GM08714 (cell line): ENCODE data around the gene CDH16.
"Not testable (repeated sequence)": the region's sequence is repeated elsewhere in the genome, so short reads cannot be mapped to it uniquely, and the experiment has no call there.

Experiments
- H3K4me3 ChIP-seq: fragments of 200-500 bp; sonication (Bioruptor generic); 2 replicates; pipeline ENCODE4 v1.5.1; 2014; ENCODE audit warnings: mild to moderate bottlenecking, low read length, inconsistent platforms
- ZNF274 ChIP-seq: IDR thresholded peaks from 2 replicates; pipeline ENCODE4 v1.6.1; 2012; ENCODE audit warnings: mild to moderate bottlenecking, low read depth, low read length

Gene CDH16

DNA sequence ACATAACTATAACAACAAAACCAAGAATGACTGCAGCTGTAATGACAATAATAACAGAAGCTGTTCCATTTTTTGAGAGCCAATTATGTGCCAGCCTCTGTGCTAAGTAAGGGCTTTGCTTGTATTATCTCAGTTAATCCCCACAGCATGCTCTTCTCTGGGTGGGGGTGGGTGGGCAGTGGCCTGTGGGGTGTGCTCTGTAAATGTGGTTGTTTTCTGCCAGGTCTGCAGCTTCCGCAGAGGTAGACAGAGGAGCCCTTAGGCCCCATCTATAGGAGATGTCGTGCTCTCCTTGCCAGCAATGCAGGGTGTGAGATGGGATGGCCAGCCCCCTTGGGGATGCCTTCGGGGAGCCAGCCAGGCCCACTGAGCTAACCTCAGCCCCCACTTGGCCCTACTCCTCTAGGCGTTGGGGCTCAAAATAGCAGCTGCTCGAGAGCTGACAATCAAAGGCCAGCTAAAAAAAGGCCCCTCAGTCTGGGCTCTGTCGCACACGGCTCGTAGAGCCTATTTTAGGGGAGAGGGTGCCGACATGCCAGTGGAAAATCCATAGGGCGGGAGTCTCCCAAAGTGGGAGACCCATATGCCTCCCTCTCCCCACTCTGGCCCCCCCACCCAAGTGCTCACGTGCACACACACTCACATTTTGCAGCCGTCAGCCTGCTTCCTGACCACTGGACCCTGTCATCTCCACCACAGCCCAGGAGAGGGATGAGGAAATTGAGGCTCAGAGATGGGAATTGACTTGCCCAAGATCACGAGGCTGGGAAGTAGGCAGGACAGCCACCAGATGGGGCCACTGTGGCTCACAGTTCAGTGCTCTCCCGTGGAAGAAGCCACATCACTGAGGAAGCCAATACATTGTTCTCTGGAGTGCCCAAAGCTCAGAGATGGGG is 15.8 kb downstream of the CDH16 start:
- H3K4me3 ChIP-seq = no peak overlapping the region
- no peak for TF ChIP-seq ZNF274

DNA sequence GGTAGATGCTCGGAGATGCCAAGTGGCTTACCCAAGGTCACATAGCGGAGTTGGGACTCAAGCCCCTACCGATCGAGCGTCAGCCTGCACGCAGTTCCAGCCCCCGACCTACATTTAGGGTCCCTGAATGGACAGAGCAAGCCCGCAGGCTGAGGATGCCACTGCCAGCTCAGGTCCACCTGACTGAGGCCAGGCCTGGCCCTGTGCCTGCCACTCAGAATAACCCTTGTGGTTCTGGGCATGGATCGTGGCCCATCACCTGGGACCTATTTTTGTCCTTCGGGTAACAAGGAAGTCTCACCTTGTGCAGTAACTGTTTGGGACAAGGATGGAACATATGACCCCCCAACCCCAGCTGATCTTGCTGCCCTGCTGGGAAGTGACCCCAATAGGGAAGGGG is 17.1 kb downstream of the CDH16 start:
- no peak for TF ChIP-seq ZNF274
- H3K4me3 ChIP-seq = no peak overlapping the region

DNA sequence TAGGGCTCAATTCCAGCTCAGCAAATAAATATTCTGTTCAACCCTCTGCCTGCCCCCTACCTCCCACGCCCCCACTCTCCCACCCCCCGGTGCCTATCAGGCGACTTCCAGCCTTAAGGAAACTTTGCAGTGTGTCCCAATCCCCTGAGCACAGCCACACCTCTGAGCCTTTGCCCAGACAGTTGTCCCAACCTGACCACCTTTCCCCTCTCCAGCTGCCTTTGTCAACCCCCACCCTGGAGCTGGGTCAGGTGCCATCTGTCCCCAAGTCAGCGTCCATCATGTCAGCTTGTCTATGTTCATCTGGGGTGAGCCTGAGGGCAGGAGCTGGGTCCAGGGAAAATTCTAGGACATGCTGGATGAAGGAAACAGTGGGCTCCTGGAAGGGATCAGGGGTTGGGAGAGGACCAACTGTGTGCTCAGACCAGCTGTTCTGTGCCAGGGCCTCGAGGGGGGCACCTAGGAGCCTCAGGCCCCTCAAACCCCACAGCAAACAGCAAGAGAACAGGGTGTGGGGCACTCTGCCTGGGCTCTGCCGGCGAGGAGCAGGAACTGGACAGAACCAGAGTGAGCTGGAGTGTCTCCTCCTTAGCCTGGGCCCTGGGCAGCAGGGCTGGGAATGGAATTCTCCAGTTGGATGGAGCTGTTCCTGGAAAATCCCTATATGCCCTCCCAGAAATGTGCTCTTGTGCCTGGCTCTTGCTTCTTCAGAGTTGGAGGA is 17.8 kb downstream of the CDH16 start:
- H3K4me3 ChIP-seq = no peak overlapping the region
- no peak for TF ChIP-seq ZNF274

DNA sequence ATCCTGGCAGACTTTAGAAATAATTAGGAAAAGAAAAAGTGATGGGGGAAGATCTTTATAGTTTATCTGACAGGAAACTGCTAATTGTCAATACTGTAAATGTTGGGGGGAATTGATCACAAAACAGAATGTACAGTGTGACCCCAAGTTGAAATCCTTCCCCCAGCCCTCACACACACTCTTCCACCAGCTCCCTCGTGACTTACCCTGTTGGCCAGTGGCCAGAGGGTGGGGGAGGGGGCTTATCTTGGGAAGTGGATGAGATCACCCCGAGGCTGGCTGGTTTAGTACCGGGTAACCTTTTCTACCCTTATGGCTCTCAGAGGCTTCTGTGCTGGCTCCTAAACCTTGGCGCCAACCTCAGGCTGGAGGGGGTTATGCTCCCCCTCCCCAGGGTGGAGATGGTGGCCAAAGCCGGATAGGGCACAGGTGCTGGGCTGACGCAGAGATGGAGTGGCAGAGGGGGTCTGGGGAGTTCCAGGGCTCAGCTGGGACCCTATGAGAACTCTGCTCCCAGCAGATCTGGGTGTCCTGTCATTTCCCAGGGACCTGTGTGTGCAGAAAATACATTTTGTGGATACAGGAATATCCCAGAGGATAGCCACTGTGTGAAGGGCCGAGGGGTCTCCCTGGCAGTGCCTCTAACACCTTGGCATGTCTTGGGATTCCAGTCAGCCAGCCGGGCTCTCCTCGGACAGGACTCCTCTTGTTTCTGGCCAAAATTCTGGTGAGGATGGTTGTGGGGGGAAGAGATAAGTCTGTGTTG is 18.6 kb downstream of the CDH16 start:
- H3K4me3 ChIP-seq = no peak overlapping the region

DNA sequence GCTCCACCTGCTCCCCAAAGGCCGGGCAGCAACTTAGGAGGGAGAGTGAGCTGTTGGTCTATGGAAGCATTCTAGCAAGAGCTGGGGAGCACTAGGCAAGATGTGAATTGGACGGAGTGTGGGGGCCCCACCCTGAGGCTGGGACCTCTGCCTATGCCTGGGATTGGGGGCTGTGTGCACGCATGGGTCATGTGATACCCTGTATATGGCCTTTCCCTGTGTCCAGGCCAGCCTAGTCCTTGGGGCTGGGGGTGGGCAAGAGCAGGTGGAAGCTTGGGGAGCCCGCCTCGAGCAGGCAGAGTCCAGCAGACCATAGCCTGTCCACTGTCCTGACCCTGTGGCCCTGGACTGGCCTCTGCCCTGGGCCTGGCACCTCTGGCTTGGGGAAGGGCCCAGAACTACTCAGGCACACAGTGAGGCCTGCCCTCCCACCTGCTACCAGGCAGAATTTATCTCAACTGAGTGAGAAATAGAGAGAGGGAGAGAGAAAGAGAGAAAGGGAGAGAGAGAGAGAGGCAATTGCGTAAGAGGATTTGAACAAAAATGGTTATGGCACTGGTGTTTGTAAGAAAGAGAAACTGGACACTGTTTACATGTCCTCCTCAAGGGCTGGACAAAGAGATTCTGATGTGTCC is 19.3 kb downstream of the CDH16 start:
- H3K4me3 ChIP-seq = no peak overlapping the region
- TF ChIP-seq ZNF274 = no peak

More for the DNA sequence above, 18.6 kb downstream of the CDH16 start:
- TF ChIP-seq ZNF274 = no peak

DNA sequence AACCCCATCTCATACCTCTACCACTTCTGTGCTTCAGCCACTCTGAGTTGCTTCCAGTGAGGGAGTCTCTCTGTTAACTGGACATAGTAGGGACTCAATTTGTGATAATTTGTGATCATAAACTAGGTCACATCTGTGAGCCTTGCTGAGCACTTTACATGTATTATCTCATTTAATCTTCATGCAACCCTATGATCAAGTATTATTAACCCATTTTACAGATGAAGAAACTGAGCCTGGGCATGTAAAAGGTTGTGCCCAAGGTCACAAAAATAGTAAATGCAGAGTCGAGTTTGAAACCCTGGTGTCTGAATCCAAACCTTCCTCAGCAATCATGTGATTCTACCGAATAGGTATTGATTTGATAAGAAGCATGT is 19.8 kb downstream of the CDH16 start:
- TF ChIP-seq ZNF274 = no peak
- H3K4me3 ChIP-seq = no peak overlapping the region

DNA sequence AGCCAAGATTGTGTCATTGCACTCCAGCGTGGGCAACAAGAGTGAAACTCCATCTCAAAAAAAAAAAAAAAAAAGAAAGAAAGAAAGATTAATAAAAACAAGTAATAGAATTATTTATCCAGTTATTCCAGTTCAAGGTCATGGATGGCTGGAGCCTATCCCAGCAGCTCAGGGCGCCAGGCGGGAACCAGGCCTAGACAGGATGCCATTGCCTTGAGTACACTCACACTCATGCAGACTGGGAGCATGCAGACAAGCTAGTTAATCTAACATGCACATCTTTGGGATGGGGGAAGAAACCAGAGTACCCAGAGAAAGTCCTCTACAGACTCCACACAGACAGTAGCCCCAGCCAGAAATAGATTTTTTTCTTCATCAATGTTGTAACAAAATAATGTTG is 20.5 kb downstream of the CDH16 start:
- no peak overlapping the region for H3K4me3 ChIP-seq
- TF ChIP-seq ZNF274 = no peak

DNA sequence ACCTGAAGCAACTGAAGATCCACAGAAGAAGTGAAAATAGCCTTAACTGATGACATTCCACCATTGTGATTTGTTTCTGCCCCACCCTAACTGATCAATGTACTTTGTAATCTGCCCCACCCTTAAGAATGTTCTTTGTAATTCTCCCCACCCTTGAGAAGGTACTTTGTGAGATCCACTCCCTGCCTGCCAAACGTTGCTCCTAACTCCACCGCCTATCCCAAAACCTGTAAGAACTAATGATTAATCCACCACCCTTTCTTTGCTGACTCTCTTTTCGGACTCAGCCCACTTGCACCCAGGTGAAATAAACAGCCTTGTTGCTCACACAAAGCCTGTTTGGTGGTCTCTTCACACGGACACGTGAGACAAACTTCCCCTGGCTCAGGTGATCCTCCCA is 22.0 kb downstream of the CDH16 start:
- not testable (repeated sequence) for H3K4me3 ChIP-seq

DNA sequence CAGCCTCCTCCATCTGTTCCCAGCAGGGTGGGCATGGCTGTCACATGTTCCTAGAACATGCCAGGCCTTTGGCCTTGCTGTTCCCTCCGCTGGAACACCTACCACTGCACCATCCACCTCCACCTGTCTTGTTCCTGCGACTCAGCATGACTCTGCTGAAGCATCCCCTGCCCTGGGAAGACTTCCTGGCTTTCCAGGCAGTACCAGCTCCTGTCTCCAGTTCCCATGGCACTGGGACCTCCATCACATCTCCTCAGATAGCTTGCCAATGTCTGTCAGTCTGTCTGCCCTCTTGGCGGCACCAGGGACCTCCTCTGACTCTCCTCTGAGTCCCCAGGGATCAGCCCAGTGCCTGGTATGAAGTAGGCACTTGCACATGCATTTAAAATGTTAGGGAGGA is 22.7 kb downstream of the CDH16 start:
- no peak overlapping the region for H3K4me3 ChIP-seq
- no peak for TF ChIP-seq ZNF274

DNA sequence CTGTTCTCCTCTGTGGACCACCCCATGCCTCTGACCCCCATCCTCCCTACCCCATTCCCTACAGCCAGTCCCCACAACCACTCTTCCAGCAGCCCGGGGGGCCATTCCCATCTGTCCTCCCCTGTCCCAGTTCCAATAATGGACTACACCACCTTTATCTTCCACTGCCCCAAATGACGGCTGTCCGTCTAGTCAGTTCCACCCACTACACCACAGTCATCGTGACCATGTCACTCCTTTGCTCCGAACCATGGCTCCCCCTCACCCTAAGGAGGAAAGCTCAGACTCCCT is 23.1 kb downstream of the CDH16 start:
- H3K4me3 ChIP-seq = no peak overlapping the region
- TF ChIP-seq ZNF274 = no peak

DNA sequence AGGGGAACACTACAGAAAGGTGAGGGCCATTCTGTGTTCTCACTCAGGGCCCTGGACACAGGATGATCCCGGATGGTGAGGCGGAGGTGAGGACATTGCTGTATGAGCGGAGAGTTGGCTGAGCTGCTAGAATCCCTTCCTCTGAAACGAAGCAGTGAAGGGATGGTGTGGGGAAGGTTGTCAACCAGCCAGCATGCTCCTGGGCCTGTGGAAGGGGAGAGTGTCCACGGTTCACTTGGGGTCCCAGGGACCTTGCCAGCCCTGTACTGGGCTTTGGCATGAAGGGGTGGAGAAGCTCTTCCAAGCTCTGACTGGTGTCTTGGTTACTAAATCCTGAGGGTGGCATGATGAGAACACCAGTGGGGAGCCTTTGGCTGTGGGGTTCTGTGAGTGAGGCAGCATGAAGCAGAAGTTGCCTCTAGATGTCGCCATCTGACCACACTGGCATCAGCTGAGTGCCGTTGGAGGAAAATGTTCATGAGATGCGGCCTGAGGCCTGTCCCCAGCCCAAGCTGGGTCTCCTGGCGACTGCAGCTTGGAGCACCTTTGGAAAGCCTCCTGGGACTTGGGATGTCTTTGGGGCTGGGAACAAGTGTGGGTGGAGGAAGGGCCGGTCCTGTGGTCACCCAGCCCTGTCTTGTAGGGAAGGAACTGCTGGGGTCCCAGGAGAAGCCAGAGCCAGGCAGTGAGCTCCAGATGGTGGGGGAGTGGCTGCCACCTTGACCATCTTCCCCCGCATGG is 23.6 kb downstream of the CDH16 start:
- H3K4me3 ChIP-seq = no peak overlapping the region
- no peak for TF ChIP-seq ZNF274

DNA sequence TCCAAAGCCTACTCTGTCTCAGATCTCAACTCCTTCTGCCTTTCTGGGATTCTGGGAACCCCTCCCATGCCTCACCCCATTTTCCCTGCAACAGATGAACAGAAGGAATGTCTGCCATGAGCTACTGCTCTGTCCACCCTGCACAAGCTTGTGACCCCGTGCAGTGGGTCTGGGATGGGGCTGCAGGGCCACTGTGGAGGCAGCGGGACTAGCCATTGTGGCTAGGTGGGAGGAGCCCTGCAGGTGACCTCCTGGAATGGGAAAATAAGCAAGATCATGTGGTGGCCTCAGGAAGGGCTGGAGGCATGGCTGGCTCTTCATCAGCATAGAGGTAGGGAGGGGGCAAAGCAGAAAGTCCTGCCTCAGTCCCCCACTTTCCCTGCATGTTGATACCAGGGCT is 24.6 kb downstream of the CDH16 start:
- no peak overlapping the region for H3K4me3 ChIP-seq
- TF ChIP-seq ZNF274 = no peak

DNA sequence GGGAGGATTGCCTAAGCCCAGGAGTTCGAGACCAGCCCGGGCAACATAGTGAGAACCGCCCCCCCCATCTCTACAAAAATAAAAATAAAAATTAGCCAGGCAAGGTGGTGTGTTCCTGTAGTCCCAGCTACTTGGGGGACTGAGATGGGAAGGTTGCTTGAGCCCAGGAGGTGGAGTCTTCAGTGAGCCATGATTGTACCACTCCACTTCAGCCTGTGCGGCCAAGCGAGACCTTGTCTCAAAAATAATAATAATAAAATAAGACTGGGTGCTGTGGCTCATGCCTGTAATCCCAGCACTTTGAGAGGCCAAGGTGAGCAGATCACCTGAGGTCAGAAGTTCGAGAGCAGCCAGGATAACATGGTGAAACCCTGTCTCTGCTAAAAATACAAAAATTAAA is 26.9 kb downstream of the CDH16 start:
- TF ChIP-seq ZNF274 = no peak
- H3K4me3 ChIP-seq = no peak overlapping the region

DNA sequence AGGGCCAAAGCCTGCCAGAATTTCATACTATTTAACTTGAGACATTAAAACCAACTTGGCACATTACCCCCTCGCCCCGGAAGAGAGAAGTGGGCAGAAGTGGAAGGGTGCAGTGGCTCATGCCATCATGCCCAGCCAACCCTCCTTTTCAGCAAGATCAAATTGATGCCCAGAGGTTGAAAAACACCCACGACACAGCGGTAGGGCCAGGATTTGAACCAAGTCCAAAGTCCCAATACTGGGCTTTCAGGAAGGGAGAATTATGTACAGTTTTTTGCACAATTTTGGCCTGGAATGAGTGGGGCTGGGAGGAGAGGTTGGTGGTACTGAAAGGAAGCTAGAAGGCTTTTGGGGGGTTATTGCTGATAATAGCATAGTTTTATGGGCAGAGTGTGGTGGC is 27.3 kb downstream of the CDH16 start:
- no peak overlapping the region for H3K4me3 ChIP-seq
- TF ChIP-seq ZNF274 = no peak
